Renal cortex interstitium (tissue), 11 donors: ENCODE measurements around the gene MX1. TPM values are rescaled to one million over a fixed set of nuclear protein-coding genes. Genes with fewer than 3 reads are reported as not detected.

Source experiments
- DNase-seq, 11 donors: peaks; one replicate each; pipeline ENCODE4 v3.0.0-alpha.2; 2013; ENCODE audit warnings: low read depth in 9 of 11, low spot score in 4 of 11; ENCODE audit errors: extremely low read depth in 1 of 11
- polyA plus RNA-seq, 3 donors: library from polyadenylated mRNA; unstranded; fragments of 120-200 nt; gene quantifications; one replicate each; pipeline ENCODE4 v1.2.1, GENCODE V29; 2013; ENCODE audit not compliant: insufficient read length in 3 of 3

MX1 gene
- polyA plus RNA-seq, 3 donors: 7.7 to 18.3 (median 7.9) TPM

- DNase-seq: no peak
These were observed 51.7 kb downstream of the MX1 start for GRCh38 chr21:41477641-41478318.

DNA sequence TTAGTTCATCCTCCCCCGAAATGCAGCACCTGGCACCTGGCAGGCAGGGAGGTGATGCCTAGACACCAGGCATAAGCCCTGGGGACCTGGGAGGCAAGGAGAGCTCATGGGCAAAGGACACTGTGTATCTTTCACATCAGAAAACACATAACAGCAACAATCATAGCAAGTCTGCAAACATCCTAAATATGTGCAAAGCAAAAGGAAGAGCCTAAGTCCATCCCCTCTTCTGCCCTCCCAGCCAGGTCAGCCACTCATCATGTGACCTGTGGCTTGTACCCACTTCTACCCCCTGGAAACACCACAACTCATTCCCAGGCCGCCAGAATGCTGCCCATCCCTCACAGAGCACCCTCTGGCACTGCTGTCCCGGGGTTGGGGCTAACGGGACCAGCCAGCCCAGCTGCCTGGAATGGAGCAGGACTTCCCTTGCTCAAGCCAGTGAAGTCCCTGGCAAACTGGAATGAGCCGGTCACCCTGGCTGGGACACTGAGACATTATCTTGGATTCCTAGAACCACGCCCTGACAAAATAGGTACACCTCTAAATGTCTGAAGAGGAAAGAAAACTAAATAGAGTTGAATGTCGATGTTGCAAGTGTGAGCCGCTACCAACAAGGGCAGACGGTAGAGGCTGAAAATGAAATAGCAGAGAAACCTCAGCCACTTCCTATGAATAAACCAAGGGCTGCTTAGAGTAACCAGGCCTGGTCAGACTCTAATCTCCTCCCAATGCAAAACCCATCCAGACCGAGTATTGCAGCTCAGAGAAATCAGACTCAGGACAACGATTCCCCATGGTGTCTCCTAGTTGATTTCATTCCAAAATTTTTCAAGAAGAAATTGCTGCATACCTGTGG, 52.5 kb downstream of the MX1 start:
- no peak for DNase-seq

DNA sequence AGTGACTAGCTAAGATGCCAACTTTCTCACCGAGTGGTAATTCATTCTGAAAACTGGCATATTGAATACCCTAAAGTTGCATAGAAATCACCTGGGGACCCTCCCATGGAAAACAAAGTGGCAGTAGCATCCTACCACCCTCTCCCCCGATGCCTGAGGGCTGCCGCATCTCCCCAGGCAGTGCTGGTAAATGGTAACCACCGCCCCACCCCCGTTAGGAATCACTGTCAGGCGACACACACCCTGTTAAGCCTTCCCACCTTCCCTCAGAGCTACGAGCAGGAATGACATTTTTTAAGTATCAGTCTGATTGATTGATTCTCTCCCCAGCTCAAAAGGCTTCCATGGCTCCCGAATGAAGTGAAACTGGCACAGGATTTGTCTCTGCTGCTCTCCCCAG, 53.6 kb downstream of the MX1 start:
- DNase-seq: no peak

DNA sequence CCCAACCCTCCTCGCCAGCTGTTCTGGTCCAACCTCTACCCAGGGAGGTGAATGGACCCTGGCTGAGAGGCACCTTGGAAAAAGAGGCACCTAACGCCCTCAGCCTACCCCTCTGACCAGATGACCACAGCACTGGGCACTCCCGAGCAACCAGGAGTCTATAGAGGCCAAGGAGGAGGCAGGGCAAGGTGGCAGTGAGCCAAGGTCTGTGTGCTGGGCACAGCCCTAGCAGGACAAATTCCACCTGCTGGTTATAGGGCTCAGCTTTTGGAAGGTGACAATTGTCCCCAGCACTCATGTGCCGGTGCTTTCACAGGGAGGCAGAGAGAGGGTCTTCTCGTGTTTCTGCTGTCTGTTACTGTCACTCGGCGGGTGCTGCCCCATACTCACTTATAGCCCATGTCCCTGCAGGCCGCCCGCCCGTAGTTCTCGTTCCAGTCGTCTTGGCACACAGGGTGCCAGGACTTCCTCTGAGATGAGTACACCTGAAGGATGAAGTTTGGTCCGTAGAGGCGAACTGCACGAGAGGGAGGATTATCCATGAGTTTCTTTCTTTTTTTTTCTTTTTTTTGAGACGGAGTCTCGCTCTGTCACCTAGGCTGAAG, 54.1 kb downstream of the MX1 start:
- DNase-seq: no peak

DNA sequence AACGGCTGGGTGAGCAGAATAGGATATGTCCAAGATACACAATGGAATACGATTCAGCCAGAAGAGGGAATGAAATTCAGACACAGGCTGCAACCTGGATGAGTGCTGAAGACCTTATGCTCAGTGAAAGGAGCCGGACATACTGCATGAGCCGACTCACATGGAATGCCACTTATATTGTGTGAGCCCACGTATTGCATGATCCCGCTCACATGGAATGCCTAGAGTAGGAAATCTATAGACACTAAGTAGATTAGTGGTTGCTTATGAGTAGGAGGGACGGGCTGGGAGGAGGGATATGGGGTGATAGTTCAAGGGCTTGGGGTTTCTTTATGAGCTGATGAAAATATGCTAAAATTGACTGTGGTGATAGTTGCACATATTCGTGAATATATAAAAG, 55.2 kb downstream of the MX1 start:
- DNase-seq: no peak

DNA sequence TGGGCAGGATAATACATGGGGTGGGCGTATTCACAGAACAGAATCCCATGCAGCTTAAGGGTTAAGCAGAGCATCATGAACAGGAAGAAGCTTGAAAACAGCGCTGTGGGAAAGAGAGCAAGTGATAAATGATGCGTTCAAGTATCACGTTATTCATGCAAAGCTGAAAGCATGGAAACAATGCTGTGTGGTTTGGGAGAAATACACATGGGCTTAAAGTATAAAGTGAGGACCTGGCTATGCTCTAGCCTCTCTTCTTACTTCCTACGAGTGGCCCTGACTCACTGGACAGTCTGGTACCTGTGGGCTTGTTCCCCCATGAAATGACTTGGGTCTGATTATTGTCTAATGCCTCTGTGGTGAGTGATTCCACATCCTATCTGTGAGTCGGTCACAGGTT, 56.3 kb downstream of the MX1 start:
- DNase-seq: no peak

DNA sequence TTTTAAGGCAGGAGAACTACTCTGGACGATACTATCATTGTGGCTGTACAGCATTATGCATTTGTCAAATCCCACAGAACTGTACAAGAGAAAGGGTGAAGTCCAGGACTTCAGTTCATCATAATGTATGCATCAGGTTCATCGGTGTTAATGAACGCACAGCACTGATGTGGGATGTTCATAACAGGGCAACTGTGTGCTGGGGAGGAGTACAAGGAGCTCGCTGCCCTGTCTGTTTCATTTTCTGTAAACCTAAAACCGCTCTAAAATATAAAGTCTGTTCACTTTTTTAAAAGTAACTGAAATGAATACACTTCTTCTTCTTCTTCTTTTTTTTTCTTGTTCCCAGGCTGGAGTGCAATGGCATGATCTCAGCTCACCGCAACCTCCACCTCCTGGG, 56.9 kb downstream of the MX1 start:
- DNase-seq: no peak

DNA sequence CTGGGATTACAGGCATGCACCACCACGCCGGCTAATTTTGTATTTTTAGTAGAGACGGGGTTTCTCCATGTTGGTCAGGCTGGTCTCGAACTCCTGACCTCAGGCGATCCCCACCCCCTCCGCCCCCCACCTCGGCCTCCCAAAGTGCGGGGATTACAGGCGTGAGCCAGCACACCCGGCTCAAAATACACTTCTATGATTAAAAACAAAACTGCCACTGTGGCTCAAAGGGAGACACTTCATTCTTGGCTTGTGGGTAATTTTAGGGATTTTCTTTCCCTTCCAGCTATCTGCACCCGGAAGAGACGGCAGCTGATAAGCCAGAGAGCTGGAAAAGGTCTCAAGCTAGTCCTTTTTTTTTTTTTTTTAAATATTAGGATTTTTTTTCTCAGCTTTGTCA, 57.4 kb downstream of the MX1 start:
- no peak for DNase-seq

DNA sequence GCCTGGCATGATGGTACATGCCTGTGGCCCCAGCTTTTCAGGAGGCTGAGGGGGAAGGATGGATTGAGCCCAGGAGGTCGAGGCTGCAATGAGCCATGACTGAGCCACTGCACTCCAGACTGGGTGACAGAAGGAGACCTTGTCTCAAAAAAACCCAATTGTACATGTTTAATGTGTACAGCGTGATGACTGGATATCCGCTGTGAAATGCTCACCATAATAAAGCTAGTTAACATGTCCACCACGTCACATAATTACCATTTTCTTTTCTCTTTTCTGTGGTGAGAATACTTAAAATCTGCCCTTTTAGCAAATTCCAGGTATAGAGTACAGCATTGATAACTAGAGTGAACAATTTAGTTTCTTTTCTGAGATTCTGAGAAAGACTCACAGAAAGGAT, 57.9 kb downstream of the MX1 start:
- no peak for DNase-seq

DNA sequence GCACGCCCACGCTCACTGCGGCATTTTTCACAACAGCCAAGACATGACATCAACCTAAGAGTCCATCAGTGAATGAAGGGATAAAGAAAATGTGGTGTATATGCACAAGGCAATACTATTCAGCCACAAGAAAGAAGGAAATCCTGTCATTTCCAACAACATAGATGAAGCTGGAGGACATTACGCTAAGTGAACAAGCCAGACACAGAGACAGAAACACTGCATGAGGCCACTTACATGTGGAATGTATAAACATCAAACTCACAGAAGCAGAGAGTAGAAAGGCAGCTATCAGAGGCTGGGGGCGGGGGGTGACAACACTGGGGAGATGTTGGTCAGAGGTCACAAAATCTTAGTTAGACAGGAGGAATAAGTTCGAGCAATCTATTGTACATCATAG, 61.0 kb downstream of the MX1 start:
- DNase-seq: no peak

GRCh38 chr21:41488080-41488479, 62.0 kb downstream of the MX1 start:
- DNase-seq: no peak

- no peak for DNase-seq
These were observed 63.3 kb downstream of the MX1 start for GRCh38 chr21:41489329-41489728.

DNA sequence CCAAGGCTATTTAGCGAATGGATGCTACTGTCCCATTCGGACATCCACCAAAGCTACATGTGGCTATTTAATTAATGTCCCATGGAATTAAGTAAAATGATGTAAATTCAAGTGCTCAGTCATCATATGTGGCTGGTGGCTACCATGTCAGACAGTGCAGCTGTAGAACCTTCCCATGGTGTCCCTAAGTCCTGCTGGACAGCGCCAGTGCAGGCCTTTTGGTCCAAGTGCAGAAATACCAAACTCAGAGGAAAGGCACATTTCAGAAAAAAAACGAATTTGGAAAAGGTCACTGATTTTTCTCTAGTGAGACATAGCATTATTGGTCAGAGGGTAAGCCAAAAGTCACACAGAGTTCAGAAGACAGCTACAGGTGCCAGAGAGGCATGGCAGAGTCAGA, 64.3 kb downstream of the MX1 start:
- DNase-seq: no peak

DNA sequence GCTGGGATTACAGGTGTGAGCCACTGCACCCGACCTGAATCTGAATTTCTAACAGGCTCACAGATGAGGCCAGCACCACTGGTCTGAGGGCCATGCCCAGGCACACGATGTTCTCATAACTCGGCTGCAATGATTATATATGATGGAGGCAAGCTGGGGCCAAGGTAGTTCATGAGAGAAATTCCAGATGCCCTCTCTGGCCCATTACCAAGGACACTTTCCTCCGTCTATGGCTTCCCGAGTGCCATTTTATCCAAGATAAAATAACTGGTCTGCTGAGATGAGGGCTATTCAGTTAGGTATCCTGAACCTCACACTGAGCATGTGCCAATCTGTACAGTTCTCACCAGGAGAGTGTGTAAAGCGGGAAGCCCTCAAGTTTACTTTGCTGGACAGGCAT, 65.4 kb downstream of the MX1 start:
- no peak for DNase-seq

DNA sequence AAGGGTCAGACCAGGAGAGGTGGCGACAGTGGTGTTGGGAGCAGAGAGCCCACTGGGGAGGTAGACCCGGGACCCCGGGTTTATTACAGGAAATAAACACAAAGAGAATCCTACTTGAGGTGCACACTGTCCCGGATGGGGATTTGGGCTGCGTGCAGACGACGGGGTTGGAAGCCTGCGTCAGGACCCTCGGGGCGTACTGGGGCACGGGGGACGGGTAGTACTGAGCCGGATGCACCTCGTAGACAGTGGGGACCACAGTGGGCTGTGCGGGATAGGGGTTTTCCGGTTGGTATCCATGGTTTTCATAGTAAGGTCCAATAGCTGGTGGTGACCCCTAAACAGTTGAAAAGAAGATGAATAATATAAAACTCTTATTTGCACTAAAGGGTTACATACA, 68.2 kb downstream of the MX1 start:
- DNase-seq: no peak

GRCh38 chr21:41497008-41497407, 71.0 kb downstream of the MX1 start:
- no peak for DNase-seq

DNA sequence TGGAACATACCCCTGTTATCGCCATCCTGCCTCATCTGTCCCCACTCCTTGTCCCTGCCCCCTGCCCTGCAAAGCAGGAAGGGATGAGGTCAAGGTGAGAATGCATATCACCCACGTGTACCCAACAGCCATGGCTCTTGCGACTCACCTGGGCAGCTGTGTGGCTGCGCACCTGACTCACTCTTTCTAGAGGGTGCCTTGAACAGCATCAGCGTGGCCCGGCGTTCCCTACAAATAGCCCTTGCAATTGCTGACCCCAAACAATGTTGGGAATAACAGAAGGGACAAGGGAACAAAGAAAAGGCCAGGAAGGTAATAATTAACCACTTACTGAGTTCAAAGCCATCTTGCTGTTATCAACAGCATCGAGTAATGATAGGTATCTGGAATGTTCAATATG, 71.7 kb downstream of the MX1 start:
- no peak for DNase-seq

GRCh38 chr21:41499920-41500319, 73.9 kb downstream of the MX1 start:
- DNase-seq: no peak

GRCh38 chr21:41500363-41500762, 74.3 kb downstream of the MX1 start:
- DNase-seq: no peak

DNA sequence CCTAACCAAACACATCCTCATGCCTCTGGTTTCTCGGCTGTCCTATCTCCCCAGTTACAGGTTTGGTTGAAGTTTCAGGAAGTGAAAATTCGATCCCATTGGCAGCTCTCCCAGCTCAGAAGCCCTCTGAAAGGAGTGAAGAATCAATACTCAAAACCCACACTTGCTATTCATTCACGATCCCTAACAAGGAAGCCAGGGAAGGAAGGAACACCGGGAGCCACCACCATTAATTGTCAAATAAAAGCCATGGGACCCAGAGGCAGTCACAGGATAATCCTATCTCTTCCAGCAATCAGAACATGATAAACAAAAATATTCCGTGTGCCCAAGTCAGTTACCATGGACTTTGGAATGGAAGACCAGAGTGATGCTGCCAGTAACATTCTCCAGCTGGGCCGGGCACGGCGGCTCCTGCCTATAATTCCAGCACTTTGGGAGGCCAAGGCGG, 74.9 kb downstream of the MX1 start:
- DNase-seq: no peak
